ENCODE measurements around the gene RNU6-1. TPM values are rescaled to one million over a fixed set of nuclear protein-coding genes. Genes with fewer than 3 reads are reported as not detected.

RNU6-1 gene
- total and polyA plus RNA-seq, 12 donors = not detected

- Histone ChIP-seq H3K9me3 (no peaks in the 10 kb centered on the region), H3K36me3 (no peaks in the 10 kb centered on the region), H3K4me3 (peak overlapping the region in 9 of 10 donors; percentile 32 to 57 (median 51)), H3K27ac (peak overlapping the region in 4 of 10 donors; percentile 26 to 42 (median 32)), H3K27me3 (no peaks in the 10 kb centered on the region), H3K4me1 (peaks cover 2 to 15% (median 11%) of the 10 kb centered on the region in 9 donors)
- intact Hi-C loops (cut with DNase I) = loop anchor here (1.0 to 10.0 kb wide), 15 partner anchors 51 to 351 kb away; partner anchors contain the start of genes PIAS1 (in 5 of the 10) and CALML4 (in 1 of the 10)
- DNase-seq (peak; percentile 72 to 83), ATAC-seq (peak; percentile 97 to 98 (median 98))
- 2% methylated on average over 41 of the region's 41 CpGs for WGBS, 2 donors
- TF ChIP-seq CTCF (IDR thresholded peaks at IDR 0.05) = peak; percentile 81 to 98 (median 97)
Measured at GRCh38 chr15:67863442-67863987, 23.7 kb upstream of the RNU6-1 start.

GRCh38 chr15:67862750-67863441 lies 23.1 kb upstream of the RNU6-1 start:
- Histone ChIP-seq H3K36me3 (no peaks in the 10 kb centered on the region), H3K4me3 (peak overlapping the region in 8 of 10 donors; percentile 32 to 57 (median 51)), H3K4me1 (peaks cover 2 to 15% (median 11%) of the 10 kb centered on the region in 9 donors), H3K9me3 (no peaks in the 10 kb centered on the region), H3K27ac (peak overlapping the region in 3 of 10 donors; percentile 26 to 37 (median 28)), H3K27me3 (no peaks in the 10 kb centered on the region)
- peak in 1 of 8 donors; percentile 21 for ATAC-seq
- TF ChIP-seq CTCF (IDR thresholded peaks at IDR 0.05) = no peak
- intact Hi-C loops (cut with DNase I) = loop anchor here (1.0 to 10.0 kb wide), 15 partner anchors 52 to 352 kb away; partner anchors contain the start of genes PIAS1 (in 5 of the 10) and CALML4 (in 1 of the 10)
- WGBS, 2 donors = 52 to 58% methylated on average over 16 of the region's 16 CpGs
- no peak for DNase-seq

GRCh38 chr15:67861983-67862382 lies 22.1 kb upstream of the RNU6-1 start:
- no peaks in the 10 kb centered on the region for H3K9me3 ChIP-seq
- no peak for TF ChIP-seq CTCF (IDR thresholded peaks at IDR 0.05)
- no peak overlapping the region for H3K4me3 ChIP-seq
- H3K4me1 ChIP-seq = peaks cover 2 to 15% (median 11%) of the 10 kb centered on the region in 9 donors
- H3K27ac ChIP-seq = no peak overlapping the region
- no peaks in the 10 kb centered on the region for H3K36me3 ChIP-seq
- DNase-seq = no peak
- WGBS, 2 donors = 91 to 93% methylated on average over 3 of the region's 3 CpGs
- no peak for ATAC-seq
- no peaks in the 10 kb centered on the region for H3K27me3 ChIP-seq
- intact Hi-C loops (cut with DNase I) = loop anchor here (2.0 to 10.0 kb wide), 12 partner anchors 53 to 353 kb away; partner anchors contain the start of genes PIAS1 (in 5 of the 10) and CALML4 (in 1 of the 10)

- DNase-seq = no peak
- no peak for TF ChIP-seq CTCF (IDR thresholded peaks at IDR 0.05)
- Histone ChIP-seq H3K36me3 (no peaks in the 10 kb centered on the region), H3K27ac (no peak overlapping the region), H3K27me3 (no peaks in the 10 kb centered on the region), H3K4me3 (no peak overlapping the region), H3K9me3 (no peaks in the 10 kb centered on the region), H3K4me1 (peaks cover 2 to 15% (median 11%) of the 10 kb centered on the region in 9 donors)
- intact Hi-C loops (cut with DNase I) = no loop called here
- ATAC-seq = no peak
- 81 to 86% methylated on average over 5 of the region's 5 CpGs for WGBS, 2 donors
Measured at GRCh38 chr15:67859331-67859946, 19.6 kb upstream of the RNU6-1 start.

All from heart right ventricle (tissue), 16 donors.